GM19452 (cell line): Measurements from ENCODE around the gene GJD3.

Experiments
- ATAC-seq: cut with Tn5 transposase; IDR thresholded peaks from one replicate; pipeline ENCODE4 v1.9.1; 2021; ENCODE audit not compliant: unreplicated experiment

The GJD3 gene

GRCh38 chr17:40341808-40342503, 22.6 kb downstream of the GJD3 start:
- ATAC-seq = no peak

GRCh38 chr17:40340880-40341807, 23.4 kb downstream of the GJD3 start:
- peak; percentile 69 for ATAC-seq

GRCh38 chr17:40340327-40340726, 24.2 kb downstream of the GJD3 start:
- ATAC-seq = no peak

- no peak for ATAC-seq
Observed at GRCh38 chr17:40338941-40339649, 25.4 kb downstream of the GJD3 start.

- ATAC-seq = no peak
Observed at GRCh38 chr17:40338058-40338457, 26.5 kb downstream of the GJD3 start.

GRCh38 chr17:40337351-40337750, 27.2 kb downstream of the GJD3 start:
- ATAC-seq = no peak

GRCh38 chr17:40335620-40336019, 28.9 kb downstream of the GJD3 start:
- ATAC-seq = no peak

GRCh38 chr17:40333781-40334448, 30.6 kb downstream of the GJD3 start:
- ATAC-seq = no peak

GRCh38 chr17:40331743-40332641, 32.5 kb downstream of the GJD3 start:
- ATAC-seq = no peak

GRCh38 chr17:40330850-40331470, 33.6 kb downstream of the GJD3 start:
- no peak for ATAC-seq

GRCh38 chr17:40329839-40330794, 34.4 kb downstream of the GJD3 start:
- no peak for ATAC-seq

- no peak for ATAC-seq
Observed at GRCh38 chr17:40328386-40328766, 36.2 kb downstream of the GJD3 start.

GRCh38 chr17:40327735-40328385, 36.7 kb downstream of the GJD3 start:
- no peak for ATAC-seq

GRCh38 chr17:40327244-40327729, 37.2 kb downstream of the GJD3 start:
- no peak for ATAC-seq

- no peak for ATAC-seq
Observed at GRCh38 chr17:40326832-40327199, 37.7 kb downstream of the GJD3 start.

- ATAC-seq = no peak
Observed at GRCh38 chr17:40326014-40326831, 38.3 kb downstream of the GJD3 start.
